Transverse colon (tissue), 4 donors: ENCODE measurements around the gene TPGS1.

Experiments
- POLR2A ChIP-seq: fragments of 450-650 bp; IDR thresholded peaks from one replicate; pipeline ENCODE4 v1.6.1; 2016; ENCODE audit warnings: antibody characterized with exemption, mild to moderate bottlenecking, moderate library complexity
- POLR2AphosphoS5 ChIP-seq, 3 donors: sonication (generic); formaldehyde crosslinking; IDR thresholded peaks; one replicate each; pipeline ENCODE4 v1.6.1; 2016; ENCODE audit warnings: antibody characterized with exemption in 3 of 3
- TF ChIP-seq, protein P1 (sequence below), 5 experiments: fragments of 200-600 bp in 3 of 5; fragments of 450-650 bp in 2 of 5; sonication (generic) in 3 of 5; IDR thresholded peaks; 1 replicate in 2 of 5; 2 replicates in 3 of 5; pipeline ENCODE4 v1.5.1; 2016 to 2017; ENCODE audit warnings: antibody characterized with exemption in 5 of 5, inconsistent platforms in 3 of 5, mild to moderate bottlenecking in 2 of 5, moderate library complexity in 1 of 5

DNA sequence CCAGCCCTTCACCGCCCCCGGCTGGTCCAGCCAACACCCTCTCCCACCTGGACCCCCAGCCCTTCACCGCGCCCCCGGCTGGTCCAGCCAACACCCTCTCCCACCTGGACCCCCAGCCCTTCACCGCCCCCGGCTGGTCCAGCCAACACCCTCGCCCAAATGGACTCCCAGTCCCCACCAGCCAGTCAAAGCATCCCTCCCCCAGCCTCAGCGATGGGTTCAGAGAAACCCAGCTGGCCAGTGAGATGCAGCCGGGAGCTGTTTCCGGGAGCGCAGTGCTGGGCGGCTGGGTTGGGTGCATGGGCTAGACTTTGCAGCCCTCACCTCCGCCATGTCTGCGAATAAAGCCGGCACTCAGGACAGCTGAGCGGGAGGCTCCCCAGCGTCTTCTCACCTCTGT is 17.7 kb downstream of the TPGS1 start:
- TF ChIP-seq, protein P1, sequence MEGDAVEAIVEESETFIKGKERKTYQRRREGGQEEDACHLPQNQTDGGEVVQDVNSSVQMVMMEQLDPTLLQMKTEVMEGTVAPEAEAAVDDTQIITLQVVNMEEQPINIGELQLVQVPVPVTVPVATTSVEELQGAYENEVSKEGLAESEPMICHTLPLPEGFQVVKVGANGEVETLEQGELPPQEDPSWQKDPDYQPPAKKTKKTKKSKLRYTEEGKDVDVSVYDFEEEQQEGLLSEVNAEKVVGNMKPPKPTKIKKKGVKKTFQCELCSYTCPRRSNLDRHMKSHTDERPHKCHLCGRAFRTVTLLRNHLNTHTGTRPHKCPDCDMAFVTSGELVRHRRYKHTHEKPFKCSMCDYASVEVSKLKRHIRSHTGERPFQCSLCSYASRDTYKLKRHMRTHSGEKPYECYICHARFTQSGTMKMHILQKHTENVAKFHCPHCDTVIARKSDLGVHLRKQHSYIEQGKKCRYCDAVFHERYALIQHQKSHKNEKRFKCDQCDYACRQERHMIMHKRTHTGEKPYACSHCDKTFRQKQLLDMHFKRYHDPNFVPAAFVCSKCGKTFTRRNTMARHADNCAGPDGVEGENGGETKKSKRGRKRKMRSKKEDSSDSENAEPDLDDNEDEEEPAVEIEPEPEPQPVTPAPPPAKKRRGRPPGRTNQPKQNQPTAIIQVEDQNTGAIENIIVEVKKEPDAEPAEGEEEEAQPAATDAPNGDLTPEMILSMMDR (IDR thresholded peaks at IDR 0.05), result no peak
- TF ChIP-seq POLR2AphosphoS5 (IDR thresholded peaks at IDR 0.05), result no peak
- no peak for TF ChIP-seq POLR2A
